Endothelial cell of umbilical vein (primary cell): ENCODE measurements around the gene TMPRSS6. TPM values are rescaled to one million over a fixed set of nuclear protein-coding genes. Genes with fewer than 3 reads are reported as not detected.

Experiments used
- BruUV-seq: library from RNA; stranded (reverse); fragments of 400-500 nt; replicated peaks from 2 replicates; lab custom pipeline; 2021; lab: Mats Ljungman, UMichigan
- CTCF ChIA-PET: fragments of 300-600, 350-600 bp; sonication (Branson Sonifier 250); formaldehyde crosslinking; loops from one replicate; lab custom pipeline; 2021; ENCODE audit warnings: antibody characterized with exemption, inconsistent platforms; lab: Charles Lee
- POLR2A ChIA-PET: fragments of 300-600, 350-600 bp; sonication (Branson Sonifier 250); formaldehyde crosslinking; loops from one replicate; lab custom pipeline; 2021; ENCODE audit warnings: antibody characterized with exemption, inconsistent platforms; lab: Charles Lee
- DNase-seq: peaks from one replicate; pipeline ENCODE4 v3.0.0-alpha.2; 2011; ENCODE audit warnings: low read depth, low spot score
- FAIRE-seq: peaks from 2 replicates; lab custom pipeline; 2011; peaks lifted over from hg19 to GRCh38; lab: Jason Lieb, UNC
- H2AFZ ChIP-seq: 2 replicates; pipeline ENCODE4 v1.6.0; 2012; ENCODE audit warnings: low read depth, low read length, control low read depth, inconsistent platforms
- H3K27ac ChIP-seq: 2 replicates; pipeline ENCODE4 v1.5.1; 2011; ENCODE audit warnings: low read depth, mild to moderate bottlenecking, control low read depth, low read length, moderate library complexity; ENCODE audit not compliant: insufficient read depth
- H3K27me3 ChIP-seq, 2 experiments: 2 replicates each; pipeline versions ENCODE4 v1.6.0 to v1.6.1; 2011; ENCODE audit warnings: low read length in 2 of 2, mixed read lengths in 1 of 2; ENCODE audit not compliant: control insufficient read depth in 2 of 2, insufficient read depth in 2 of 2
- H3K36me3 ChIP-seq, 2 experiments: 2 replicates in 1 of 2; 3 replicates in 1 of 2; pipeline ENCODE4 v1.5.1; 2011; ENCODE audit warnings: low read length in 2 of 2, mild to moderate bottlenecking in 1 of 2, moderate library complexity in 1 of 2; ENCODE audit not compliant: control insufficient read depth in 2 of 2, insufficient read depth in 2 of 2; ENCODE audit errors: extremely low read depth in 1 of 2
- H3K4me1 ChIP-seq: 3 replicates; pipeline ENCODE4 v1.5.1; 2011; ENCODE audit warnings: mild to moderate bottlenecking, low read length; ENCODE audit not compliant: control insufficient read depth, insufficient read depth; ENCODE audit errors: extremely low read depth
- H3K4me2 ChIP-seq: 2 replicates; pipeline ENCODE4 v1.6.1; 2011; ENCODE audit warnings: low read length, control low read depth, mixed read lengths; ENCODE audit not compliant: insufficient read depth
- H3K4me3 ChIP-seq, 3 experiments: fragments of 200-600 bp in 1 of 3; sonication (generic), shearing (Covaris generic) in 1 of 3; replicated peaks in 1 of 3; 2 replicates each; pipeline ENCODE4 v1.5.1; 2011 to 2016; ENCODE audit warnings: control low read depth in 3 of 3, low read length in 3 of 3, mild to moderate bottlenecking in 2 of 3, inconsistent platforms in 1 of 3, low read depth in 1 of 3, moderate library complexity in 1 of 3; ENCODE audit not compliant: insufficient read depth in 1 of 3
- H3K79me2 ChIP-seq: 2 replicates; pipeline ENCODE4 v1.6.0; 2012; ENCODE audit warnings: low read length, inconsistent platforms; ENCODE audit not compliant: control insufficient read depth, insufficient read depth
- H3K9ac ChIP-seq: replicated peaks from 2 replicates; pipeline ENCODE3; 2011; ENCODE audit warnings: low read length, control low read depth; ENCODE audit not compliant: insufficient read depth; ENCODE audit errors: extremely low read depth
- H3K9me1 ChIP-seq: replicated peaks from 3 replicates; pipeline ENCODE4 v1.6.0; 2011; ENCODE audit warnings: mild to moderate bottlenecking, low read length; ENCODE audit not compliant: control insufficient read depth, insufficient read depth; ENCODE audit errors: extremely low read depth
- H3K9me3 ChIP-seq: replicated peaks from 2 replicates; pipeline ENCODE4 v1.5.1; 2012; ENCODE audit warnings: low read length, inconsistent platforms; ENCODE audit not compliant: control insufficient read depth, insufficient read depth
- H4K20me1 ChIP-seq: replicated peaks from 2 replicates; pipeline ENCODE3; 2011; ENCODE audit warnings: mild to moderate bottlenecking, low read length; ENCODE audit not compliant: control insufficient read depth, insufficient read depth; ENCODE audit errors: extremely low read depth
- EZH2 ChIP-seq: IDR thresholded peaks from 2 replicates; pipeline ENCODE4 v1.6.1; 2012; ENCODE audit warnings: borderline replicate concordance, low read depth, mild to moderate bottlenecking, moderate library complexity, low read length, inconsistent platforms; ENCODE audit not compliant: severe bottlenecking
- FOS ChIP-seq: IDR thresholded peaks from 2 replicates; pipeline ENCODE4 v1.6.1; 2011; ENCODE audit warnings: mild to moderate bottlenecking, low read length, moderate library complexity, borderline replicate concordance; ENCODE audit not compliant: insufficient read depth
- GATA2 ChIP-seq: IDR thresholded peaks from 2 replicates; pipeline ENCODE4 v1.7.0; 2011; ENCODE audit warnings: low read depth, mild to moderate bottlenecking, moderate library complexity, mixed read lengths, low read length; ENCODE audit not compliant: insufficient read length, insufficient read depth
- JUN ChIP-seq: IDR thresholded peaks from 2 replicates; pipeline ENCODE4 v1.6.1; 2011; ENCODE audit warnings: borderline replicate concordance, low read depth; ENCODE audit not compliant: insufficient read length, insufficient read depth
- MYC ChIP-seq: IDR thresholded peaks from one replicate; pipeline ENCODE4 v1.6.1; 2011; ENCODE audit warnings: mild to moderate bottlenecking, low read depth, low read length
- POLR2A ChIP-seq: IDR thresholded peaks from 2 replicates; pipeline ENCODE4 v1.6.1; 2012; ENCODE audit warnings: low read depth, mild to moderate bottlenecking, control low read depth, low read length
- POLR2AphosphoS5 ChIP-seq: IDR thresholded peaks from 2 replicates; pipeline ENCODE4 v1.6.1; 2012; ENCODE audit warnings: low read depth, mild to moderate bottlenecking, control low read depth, low read length, moderate library complexity; ENCODE audit not compliant: insufficient read depth
- dilution Hi-C: fragments of 300-500 bp; cut with MboI; formaldehyde crosslinking; loops from one replicate; pipeline ENCODE4 v1.15.0; 2019; ENCODE audit warnings: low sequenced_read_pairs; ENCODE audit not compliant: extremely low pct_ligation_motif_present
- intact Hi-C: fragments of 100-400 bp; cut with micrococcal nuclease; formaldehyde crosslinking; loops from one replicate; pipeline ENCODE4 v1.10.0; 2022
- polyA plus RNA-seq, 4 experiments: library from polyadenylated mRNA; depleted of rRNA in 3 of 4; stranded (reverse) in 3 of 4; unstranded in 1 of 4; fragments of >200 nt; gene quantifications; 2 replicates each; pipeline versions ENCODE4 v1.2.1 to v1.2.3, GENCODE V29; 2011 to 2012; ENCODE audit warnings: missing spikeins in 1 of 4
- total RNA-seq: library from RNA; stranded (reverse); gene quantifications from 2 replicates; pipeline ENCODE4 v1.2.3, GENCODE V29; 2021
- TF ChIP-seq, protein P1 (sequence below), 2 donors: IDR thresholded peaks; 1 replicate in 1 of 2; 2 replicates in 1 of 2; pipeline ENCODE4 v1.5.1; 2011; ENCODE audit warnings: low read length in 2 of 2, mild to moderate bottlenecking in 2 of 2, moderate library complexity in 2 of 2, control low read depth in 1 of 2, inconsistent platforms in 1 of 2, low read depth in 1 of 2; ENCODE audit not compliant: insufficient read depth in 1 of 2; ENCODE audit errors: extremely low read depth in 1 of 2
- TF ChIP-seq, protein P2 (sequence below): IDR thresholded peaks from 2 replicates; pipeline ENCODE4 v1.6.1; 2011; ENCODE audit not compliant: insufficient read depth, insufficient read length

TMPRSS6 gene
- total and polyA plus RNA-seq, 2 donors (not counting 3 experiments of a cell fraction or from before 2014, with no cell fraction given) = not detected

DNA sequence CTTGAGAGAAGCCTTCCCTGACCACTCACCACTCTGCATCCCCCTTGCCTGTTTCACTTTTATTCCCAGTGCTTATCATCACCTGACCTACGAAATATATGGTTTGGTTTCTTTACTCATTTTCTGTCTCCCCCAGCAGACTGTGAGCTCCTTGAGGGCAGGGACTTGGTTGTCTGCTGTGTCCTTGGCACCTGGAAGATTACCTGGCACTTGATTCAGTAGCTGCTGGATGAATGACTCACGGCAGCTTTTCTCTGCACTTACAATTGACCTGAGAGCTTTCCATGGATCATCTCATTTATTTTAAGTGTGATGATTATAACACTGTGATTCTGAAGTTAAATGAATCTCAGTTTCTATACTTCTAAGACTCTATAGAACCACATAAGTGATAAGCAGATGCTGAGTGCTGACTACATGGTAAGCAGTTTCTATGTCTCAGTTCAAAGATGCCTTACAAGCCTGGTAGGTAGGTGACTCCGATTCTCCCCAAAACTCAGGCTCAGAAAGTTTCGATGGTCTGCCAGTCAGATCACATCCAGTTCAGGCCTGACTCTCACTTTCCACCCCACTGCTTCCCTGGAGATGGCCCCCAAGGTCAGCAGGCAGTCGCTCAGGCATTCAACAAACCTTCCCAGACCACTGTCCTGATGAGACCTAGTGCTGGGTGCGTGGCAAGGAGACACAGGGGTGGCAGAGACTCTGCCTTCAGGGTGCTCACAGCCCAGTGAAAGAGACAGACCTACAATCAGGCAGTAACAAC lies 28.6 kb upstream of the TMPRSS6 start:
- Histone ChIP-seq H3K4me3 (no peak overlapping the region), H3K36me3 (no peaks in the 10 kb centered on the region), H3K27me3 (no peaks in the 10 kb centered on the region), H4K20me1 (no peaks in the 10 kb centered on the region), H3K4me2 (no peak overlapping the region), H3K79me2 (no peaks in the 10 kb centered on the region), H3K9me1 (no peaks in the 10 kb centered on the region), H3K4me1 (no peaks in the 10 kb centered on the region), H3K9ac (no peak overlapping the region), H2AFZ (no peak overlapping the region), H3K9me3 (no peaks in the 10 kb centered on the region), H3K27ac (no peak overlapping the region)
- dilution Hi-C loops (no loop called here), intact Hi-C loops (no loop called here)
- ChIA-PET CTCF (no interaction called here), POLR2A (no interaction called here)
- no TSS peak for BruUV-seq
- DNase-seq = no peak
- TF ChIP-seq, protein P1, sequence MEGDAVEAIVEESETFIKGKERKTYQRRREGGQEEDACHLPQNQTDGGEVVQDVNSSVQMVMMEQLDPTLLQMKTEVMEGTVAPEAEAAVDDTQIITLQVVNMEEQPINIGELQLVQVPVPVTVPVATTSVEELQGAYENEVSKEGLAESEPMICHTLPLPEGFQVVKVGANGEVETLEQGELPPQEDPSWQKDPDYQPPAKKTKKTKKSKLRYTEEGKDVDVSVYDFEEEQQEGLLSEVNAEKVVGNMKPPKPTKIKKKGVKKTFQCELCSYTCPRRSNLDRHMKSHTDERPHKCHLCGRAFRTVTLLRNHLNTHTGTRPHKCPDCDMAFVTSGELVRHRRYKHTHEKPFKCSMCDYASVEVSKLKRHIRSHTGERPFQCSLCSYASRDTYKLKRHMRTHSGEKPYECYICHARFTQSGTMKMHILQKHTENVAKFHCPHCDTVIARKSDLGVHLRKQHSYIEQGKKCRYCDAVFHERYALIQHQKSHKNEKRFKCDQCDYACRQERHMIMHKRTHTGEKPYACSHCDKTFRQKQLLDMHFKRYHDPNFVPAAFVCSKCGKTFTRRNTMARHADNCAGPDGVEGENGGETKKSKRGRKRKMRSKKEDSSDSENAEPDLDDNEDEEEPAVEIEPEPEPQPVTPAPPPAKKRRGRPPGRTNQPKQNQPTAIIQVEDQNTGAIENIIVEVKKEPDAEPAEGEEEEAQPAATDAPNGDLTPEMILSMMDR (IDR thresholded peaks at IDR 0.05; ENCODE audit: extremely low read depth in 1 of 2, insufficient read depth in 1 of 2, low read depth in 1 of 2, low read length in 2 of 2) = no peak
- TF ChIP-seq GATA2 (no peak), JUN (no peak), MYC (no peak), FOS (no peak), POLR2A (no peak), EZH2 (no peak), POLR2AphosphoS5 (no peak)
- TF ChIP-seq, protein P2, sequence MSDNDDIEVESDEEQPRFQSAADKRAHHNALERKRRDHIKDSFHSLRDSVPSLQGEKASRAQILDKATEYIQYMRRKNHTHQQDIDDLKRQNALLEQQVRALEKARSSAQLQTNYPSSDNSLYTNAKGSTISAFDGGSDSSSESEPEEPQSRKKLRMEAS = no peak
- FAIRE-seq = no peak
